22Rv1 (cell line): Measurements from ENCODE around the gene CYGB.

ENCODE experiments used
- CTCF ChIP-seq: fragments of 450-650 bp; IDR thresholded peaks from 2 replicates; pipeline ENCODE4 v1.5.1; 2017; ENCODE audit warnings: mild to moderate bottlenecking
- ZFX ChIP-seq: fragments of 450-650 bp; IDR thresholded peaks from 2 replicates; pipeline ENCODE4 v1.6.1; 2017; ENCODE audit warnings: antibody characterized with exemption, borderline replicate concordance

GRCh38 chr17:76485569-76485968, 51.9 kb downstream of the CYGB start:
- TF ChIP-seq CTCF: no peak
- no peak for TF ChIP-seq ZFX
